KOPT-K1 (cell line): ENCODE data around the gene CSRP2.

Experiments used
- H3K27ac ChIP-seq: fragments of 200-600 bp; sonication (generic); 2 replicates; pipeline ENCODE4 v1.5.1; 2016; ENCODE audit warnings: antibody characterized with exemption, mild to moderate bottlenecking, low read depth, low read length; ENCODE audit not compliant: poor library complexity, severe bottlenecking
- H3K36me3 ChIP-seq: fragments of 200-600 bp; sonication (generic); 2 replicates; pipeline ENCODE4 v1.5.1; 2017; ENCODE audit warnings: antibody characterized with exemption, mild to moderate bottlenecking, low read length, moderate library complexity; ENCODE audit not compliant: insufficient read depth
- H3K9me3 ChIP-seq: fragments of 200-600 bp; sonication (generic); 2 replicates; pipeline ENCODE4 v1.5.1; 2017; ENCODE audit warnings: antibody characterized with exemption, low read length, mild to moderate bottlenecking; ENCODE audit not compliant: insufficient read depth, poor library complexity, severe bottlenecking

Gene CSRP2

GRCh38 chr12:76879710-76880518, 1.1 kb upstream of the CSRP2 start:
- no peak overlapping the region for H3K27ac ChIP-seq
- no peaks in the 10 kb centered on the region for H3K36me3 ChIP-seq
- no peaks in the 10 kb centered on the region for H3K9me3 ChIP-seq

GRCh38 chr12:76878099-76878898, 520 bp downstream of the CSRP2 start:
- Histone ChIP-seq H3K27ac (no peak overlapping the region), H3K9me3 (no peaks in the 10 kb centered on the region), H3K36me3 (no peaks in the 10 kb centered on the region)

GRCh38 chr12:76876696-76877229, 2.1 kb downstream of the CSRP2 start:
- Histone ChIP-seq H3K9me3 (no peaks in the 10 kb centered on the region), H3K27ac (no peak overlapping the region), H3K36me3 (no peaks in the 10 kb centered on the region)

GRCh38 chr12:76874491-76875190, 4.2 kb downstream of the CSRP2 start:
- H3K9me3 ChIP-seq, result no peaks in the 10 kb centered on the region
- no peak overlapping the region for H3K27ac ChIP-seq
- H3K36me3 ChIP-seq, result no peaks in the 10 kb centered on the region

DNA sequence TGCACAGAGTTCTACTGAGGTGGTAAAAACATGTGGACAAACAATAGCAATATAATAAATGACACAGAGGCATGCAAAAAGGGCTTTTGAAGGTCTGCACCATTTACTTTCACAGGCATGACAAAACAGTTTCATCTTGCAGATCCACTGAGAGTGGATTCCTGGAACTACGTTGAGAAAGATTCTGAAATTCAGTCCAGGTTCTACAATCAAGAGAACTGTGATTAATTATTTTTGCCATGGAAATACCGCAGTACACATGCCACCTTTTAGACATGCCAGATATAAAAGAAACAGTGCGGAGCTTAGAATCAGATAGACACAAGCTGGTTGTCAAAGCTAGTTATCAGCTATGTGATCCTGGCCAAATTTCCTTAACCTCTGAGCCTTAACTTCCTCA, 4.8 kb downstream of the CSRP2 start:
- Histone ChIP-seq H3K9me3 (no peaks in the 10 kb centered on the region), H3K36me3 (no peaks in the 10 kb centered on the region), H3K27ac (no peak overlapping the region)

DNA sequence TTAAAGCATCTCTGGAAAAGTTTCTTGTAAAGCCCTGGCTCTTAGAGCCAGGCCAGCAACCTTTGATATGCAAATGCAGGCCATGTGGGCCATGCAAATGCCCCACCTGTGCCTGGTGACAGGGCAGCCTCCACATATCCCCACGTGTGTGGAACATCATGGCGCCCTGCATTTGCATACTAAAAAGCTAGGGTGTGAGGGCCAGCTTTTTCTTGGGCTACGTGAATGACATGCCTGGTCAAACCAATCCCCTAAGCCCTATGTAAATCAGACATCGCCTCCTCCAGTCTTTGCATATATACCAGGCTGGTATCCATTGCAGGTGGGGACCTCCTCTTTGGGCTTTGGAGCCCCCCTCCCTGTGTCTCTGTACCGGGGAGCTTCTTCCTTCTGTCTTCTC, 6.4 kb downstream of the CSRP2 start:
- Histone ChIP-seq H3K27ac (no peak overlapping the region), H3K36me3 (no peaks in the 10 kb centered on the region), H3K9me3 (no peaks in the 10 kb centered on the region)

- no peak overlapping the region for H3K27ac ChIP-seq
- no peaks in the 10 kb centered on the region for H3K9me3 ChIP-seq
- H3K36me3 ChIP-seq, result no peaks in the 10 kb centered on the region
Measured at GRCh38 chr12:76871742-76872141, 7.1 kb downstream of the CSRP2 start.

DNA sequence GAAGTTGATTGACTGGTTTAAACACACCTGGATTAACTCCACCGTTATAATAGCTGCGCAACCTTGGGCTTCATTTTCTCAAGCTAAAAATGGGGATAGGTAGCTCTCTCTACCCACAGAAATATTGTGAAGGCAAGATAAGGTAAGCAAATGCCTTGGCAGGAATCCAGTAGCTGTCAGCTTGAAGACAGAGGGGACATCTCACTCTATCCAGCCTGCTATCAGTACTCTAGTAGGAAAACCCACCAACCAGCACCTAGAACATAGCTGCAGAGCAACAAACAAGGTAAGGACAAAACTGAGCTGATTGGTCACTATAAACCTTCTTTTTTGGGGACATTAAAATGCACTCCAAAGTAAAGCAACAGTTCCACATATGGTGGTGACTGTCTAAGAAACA, 7.7 kb downstream of the CSRP2 start:
- H3K36me3 ChIP-seq, result no peaks in the 10 kb centered on the region
- no peak overlapping the region for H3K27ac ChIP-seq
- no peaks in the 10 kb centered on the region for H3K9me3 ChIP-seq

DNA sequence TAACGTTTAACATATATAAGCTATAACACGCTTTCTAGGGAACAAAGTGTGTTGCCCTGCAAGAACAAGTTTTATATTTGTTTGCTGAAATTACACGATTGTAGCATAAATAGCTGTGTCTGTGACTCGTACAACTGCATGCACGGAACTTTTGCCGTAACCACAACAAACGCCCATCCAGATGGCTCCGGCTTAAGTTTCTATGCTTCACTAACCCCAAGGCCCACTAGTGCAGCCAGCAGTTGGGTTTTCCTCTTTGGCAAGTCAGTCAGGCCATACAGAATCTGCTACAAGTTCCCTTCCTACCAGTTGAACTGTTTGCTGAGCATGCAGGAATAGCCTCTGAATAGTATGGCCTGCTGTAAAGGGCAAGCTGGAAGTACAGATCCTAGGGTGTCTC, 12.1 kb downstream of the CSRP2 start:
- no peaks in the 10 kb centered on the region for H3K9me3 ChIP-seq
- H3K27ac ChIP-seq, result no peak overlapping the region
- H3K36me3 ChIP-seq, result no peaks in the 10 kb centered on the region

DNA sequence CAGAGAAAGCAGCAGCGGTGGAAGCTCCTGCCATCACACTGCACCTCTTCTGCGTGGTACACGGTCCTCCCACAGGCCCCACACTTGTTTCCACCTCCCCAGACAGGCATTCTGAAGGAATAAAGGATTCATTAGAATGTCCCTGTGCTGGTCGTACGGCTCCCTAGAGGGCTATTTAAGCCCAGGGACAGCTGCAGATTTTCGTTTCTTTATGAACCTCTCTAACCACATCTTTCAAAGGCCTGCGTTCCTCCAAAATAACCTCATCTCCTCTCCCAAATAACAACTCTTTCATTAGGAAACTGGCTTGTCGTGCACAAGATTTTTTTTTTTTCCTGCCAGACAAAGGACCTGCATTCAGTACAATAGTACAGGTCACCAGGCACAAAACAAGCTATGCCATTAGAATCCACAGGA, 12.7 kb downstream of the CSRP2 start:
- Histone ChIP-seq H3K27ac (no peak overlapping the region), H3K36me3 (no peaks in the 10 kb centered on the region), H3K9me3 (no peaks in the 10 kb centered on the region)

DNA sequence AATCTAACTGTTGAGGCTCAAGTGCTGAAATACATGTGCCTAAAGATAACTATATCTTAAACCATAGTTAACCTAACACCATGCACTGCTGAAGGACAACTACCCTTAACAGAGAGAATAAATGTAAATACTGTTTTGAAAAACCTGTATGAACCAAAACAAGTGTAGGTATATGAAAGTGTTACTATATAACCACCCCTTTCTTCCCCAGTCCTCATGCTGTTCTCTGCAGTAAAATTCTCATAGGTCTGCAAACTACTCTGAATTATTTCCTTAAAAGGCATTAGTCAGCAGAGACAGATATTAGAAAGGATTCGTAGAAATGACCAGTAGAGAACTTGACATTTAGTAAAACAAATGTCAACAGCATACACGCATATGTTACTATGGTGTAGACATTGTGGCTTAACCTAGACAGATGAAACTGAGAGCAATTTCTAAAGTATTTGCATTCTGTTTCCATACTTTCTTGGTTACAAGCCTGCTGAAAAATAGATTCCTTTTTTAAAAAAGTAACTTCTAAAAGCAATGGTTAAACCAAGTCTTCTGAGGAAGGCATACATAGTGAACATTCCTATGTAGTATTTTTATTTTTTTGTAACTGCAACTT, 13.9 kb downstream of the CSRP2 start:
- Histone ChIP-seq H3K27ac (no peak overlapping the region), H3K36me3 (no peaks in the 10 kb centered on the region)

GRCh38 chr12:76863837-76864236, 15.0 kb downstream of the CSRP2 start:
- no peaks in the 10 kb centered on the region for H3K36me3 ChIP-seq
- no peak overlapping the region for H3K27ac ChIP-seq
- no peaks in the 10 kb centered on the region for H3K9me3 ChIP-seq

More for the DNA sequence above, 13.9 kb downstream of the CSRP2 start:
- no peaks in the 10 kb centered on the region for H3K9me3 ChIP-seq

DNA sequence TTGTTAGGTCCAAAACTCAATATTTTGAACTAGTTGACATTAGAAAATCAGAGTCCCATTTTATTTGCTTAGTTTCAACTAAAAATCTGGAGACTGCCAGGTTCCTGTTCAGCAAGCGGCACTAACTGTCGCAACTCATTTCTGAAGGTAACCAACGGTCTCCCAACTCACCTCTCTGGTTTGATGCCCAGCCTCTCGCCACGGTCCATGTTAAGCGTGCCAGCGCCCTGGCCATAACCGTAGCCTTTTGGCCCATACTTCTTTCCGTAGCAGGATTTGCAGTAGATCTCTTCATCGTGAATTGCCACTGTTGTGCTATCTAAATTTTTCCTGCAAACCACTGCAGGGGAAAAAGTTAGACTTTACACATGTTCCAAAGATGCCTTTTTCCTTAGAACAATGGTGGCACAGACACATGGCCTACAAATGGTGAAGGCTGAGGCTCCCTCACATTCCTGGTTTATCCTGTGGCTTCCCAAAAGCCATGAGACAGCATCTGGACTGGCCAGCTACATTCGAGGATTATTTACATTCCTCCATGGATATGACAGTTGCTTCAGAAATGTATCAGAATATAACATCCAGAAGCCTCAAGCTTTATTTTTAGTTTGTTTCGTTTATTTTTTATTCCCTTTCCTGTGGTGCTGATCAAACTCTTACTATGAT, 15.7 kb downstream of the CSRP2 start:
- no peaks in the 10 kb centered on the region for H3K9me3 ChIP-seq
- H3K36me3 ChIP-seq, result no peaks in the 10 kb centered on the region
- no peak overlapping the region for H3K27ac ChIP-seq

DNA sequence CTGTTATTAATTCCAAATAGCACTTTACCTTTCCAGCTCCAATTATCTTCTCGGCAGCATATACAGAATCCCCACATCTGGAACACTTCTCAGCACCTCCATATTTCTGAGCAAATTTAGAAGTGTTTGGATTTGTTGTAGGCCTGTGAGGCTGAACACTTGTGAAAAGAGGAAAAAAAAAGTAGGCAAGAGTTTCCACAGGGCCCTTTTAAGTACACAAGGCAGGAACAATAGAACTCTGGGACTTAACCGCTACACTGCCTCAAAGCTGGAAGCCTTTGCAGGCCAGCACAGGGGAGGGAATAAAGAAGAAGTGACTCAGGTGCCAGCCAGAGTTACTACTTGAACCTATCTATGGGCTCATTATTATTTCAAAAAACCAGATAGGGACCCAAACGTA, 18.6 kb downstream of the CSRP2 start:
- peaks cover 9% of the 10 kb centered on the region; the same call in 1 of the 2 replicates for H3K36me3 ChIP-seq
- H3K9me3 ChIP-seq, result no peaks in the 10 kb centered on the region
- no peak overlapping the region for H3K27ac ChIP-seq
